Astrocyte (in vitro differentiated cells and primary cell): ENCODE measurements around the gene OTOF. TPM values are rescaled to one million over a fixed set of nuclear protein-coding genes. Genes with fewer than 3 reads are reported as not detected.

Source experiments
- DNase-seq: peaks from one replicate; pipeline ENCODE4 v3.0.0-alpha.2; 2010; ENCODE audit warnings: low read depth
- FAIRE-seq: peaks from 2 replicates; lab custom pipeline; 2011; peaks lifted over from hg19 to GRCh38; lab: Jason Lieb, UNC
- H2AFZ ChIP-seq: 2 replicates; pipeline ENCODE4 v1.6.0; 2012; ENCODE audit warnings: low read depth, low read length, inconsistent platforms
- H3K27ac ChIP-seq: 2 replicates; pipeline ENCODE4 v1.5.1; 2011; ENCODE audit warnings: low read depth, low read length, inconsistent platforms
- H3K27me3 ChIP-seq: 2 replicates; pipeline ENCODE4 v1.6.0; 2011; ENCODE audit warnings: low read length, inconsistent platforms; ENCODE audit not compliant: insufficient read depth
- H3K36me3 ChIP-seq: 2 replicates; pipeline ENCODE4 v1.5.1; 2011; ENCODE audit warnings: low read length, inconsistent platforms; ENCODE audit not compliant: insufficient read depth
- H3K4me1 ChIP-seq: 2 replicates; pipeline ENCODE4 v1.5.1; 2011; ENCODE audit warnings: low read length, inconsistent platforms; ENCODE audit not compliant: insufficient read depth
- H3K4me2 ChIP-seq: 2 replicates; pipeline ENCODE4 v1.6.0; 2012; ENCODE audit warnings: low read length, inconsistent platforms
- H3K4me3 ChIP-seq: 2 replicates; pipeline ENCODE4 v1.5.1; 2011; ENCODE audit warnings: low read depth, mild to moderate bottlenecking, low read length, inconsistent platforms; ENCODE audit not compliant: insufficient read depth
- H3K79me2 ChIP-seq: 2 replicates; pipeline ENCODE4 v1.6.0; 2012; ENCODE audit warnings: mild to moderate bottlenecking, low read length, inconsistent platforms; ENCODE audit not compliant: insufficient read depth
- H3K9ac ChIP-seq: 2 replicates; pipeline ENCODE4 v1.6.0; 2012; ENCODE audit warnings: mild to moderate bottlenecking, low read length, inconsistent platforms
- H3K9me3 ChIP-seq: 2 replicates; pipeline ENCODE4 v1.5.1; 2012; ENCODE audit warnings: low read depth, mild to moderate bottlenecking, low read length, inconsistent platforms; ENCODE audit not compliant: insufficient read depth
- H4K20me1 ChIP-seq: 2 replicates; pipeline ENCODE4 v1.6.0; 2012; ENCODE audit warnings: low read length, inconsistent platforms; ENCODE audit not compliant: insufficient read depth
- H3K27ac Mint-ChIP-seq: one replicate; pipeline ENCODE4 v1.8.0; 2021; ENCODE audit warnings: mild to moderate bottlenecking, mixed read lengths; ENCODE audit not compliant: unreplicated experiment
- H3K27me3 Mint-ChIP-seq: one replicate; pipeline ENCODE4 v1.8.0; 2021; ENCODE audit warnings: low read depth, mixed read lengths; ENCODE audit not compliant: unreplicated experiment
- H3K36me3 Mint-ChIP-seq: one replicate; pipeline ENCODE4 v1.8.0; 2021; ENCODE audit warnings: low read depth, mixed read lengths; ENCODE audit not compliant: unreplicated experiment
- H3K4me1 Mint-ChIP-seq: one replicate; pipeline ENCODE4 v1.8.0; 2021; ENCODE audit warnings: low read depth, mixed read lengths; ENCODE audit not compliant: unreplicated experiment
- H3K4me3 Mint-ChIP-seq: one replicate; pipeline ENCODE4 v1.8.0; 2021; ENCODE audit warnings: mild to moderate bottlenecking, moderate library complexity, mixed read lengths; ENCODE audit not compliant: unreplicated experiment
- H3K9me3 Mint-ChIP-seq: one replicate; pipeline ENCODE4 v1.8.0; 2021; ENCODE audit warnings: mild to moderate bottlenecking, mixed read lengths; ENCODE audit not compliant: unreplicated experiment
- EZH2 ChIP-seq: IDR thresholded peaks from 2 replicates; pipeline ENCODE4 v1.6.1; 2012; ENCODE audit warnings: mild to moderate bottlenecking, low read length, inconsistent platforms; ENCODE audit not compliant: insufficient read depth
- total RNA-seq: library from RNA; stranded (reverse); gene quantifications from 2 replicates; pipeline ENCODE4 v1.2.1, GENCODE V29; 2021
- TF ChIP-seq, protein P1 (sequence below): IDR thresholded peaks from 2 replicates; pipeline ENCODE4 v1.5.1; 2011; ENCODE audit warnings: low read depth, mild to moderate bottlenecking, inconsistent platforms, low read length, moderate library complexity; ENCODE audit not compliant: insufficient read depth

OTOF gene
- total RNA-seq, 1 donor from 2014 or later, result not detected

DNA sequence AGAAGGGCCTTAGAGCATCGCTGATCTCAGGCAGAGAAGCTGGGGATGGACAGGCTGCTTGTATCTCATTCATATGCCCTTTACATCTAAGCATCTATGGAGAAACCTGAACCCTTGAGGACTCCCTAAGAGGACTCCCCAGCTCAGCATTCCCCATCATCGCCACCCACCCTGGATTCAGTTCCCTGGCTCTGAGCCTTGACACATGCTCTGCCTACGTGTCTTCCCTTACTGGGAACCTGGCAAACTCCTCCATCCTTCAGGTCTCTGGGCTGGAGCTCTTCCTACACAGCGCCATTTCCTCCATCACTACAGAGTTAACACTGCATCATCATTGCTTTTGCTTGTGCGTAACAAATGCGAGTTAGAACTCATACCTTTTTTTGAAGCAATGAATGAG lies 31.2 kb upstream of the OTOF start:
- FAIRE-seq, result no peak
- DNase-seq, result no peak
- peaks cover 27% of the 10 kb centered on the region for H3K27me3 ChIP-seq
- H4K20me1 ChIP-seq, result no peaks in the 10 kb centered on the region
- H3K9me3 ChIP-seq, result no peaks in the 10 kb centered on the region
- H3K27ac ChIP-seq, result no peak overlapping the region
- H3K4me1 ChIP-seq, result no peaks in the 10 kb centered on the region
- Mint-ChIP-seq H3K9me3 (no peaks in the 10 kb centered on the region), H3K27ac (no peak overlapping the region), H3K4me1 (no peaks in the 10 kb centered on the region), H3K27me3 (peaks cover 56% of the 10 kb centered on the region), H3K4me3 (no peak overlapping the region), H3K36me3 (no peaks in the 10 kb centered on the region)
- no peaks in the 10 kb centered on the region for H3K79me2 ChIP-seq
- H3K4me2 ChIP-seq, result no peak overlapping the region
- H2AFZ ChIP-seq, result no peak overlapping the region
- TF ChIP-seq, protein P1, sequence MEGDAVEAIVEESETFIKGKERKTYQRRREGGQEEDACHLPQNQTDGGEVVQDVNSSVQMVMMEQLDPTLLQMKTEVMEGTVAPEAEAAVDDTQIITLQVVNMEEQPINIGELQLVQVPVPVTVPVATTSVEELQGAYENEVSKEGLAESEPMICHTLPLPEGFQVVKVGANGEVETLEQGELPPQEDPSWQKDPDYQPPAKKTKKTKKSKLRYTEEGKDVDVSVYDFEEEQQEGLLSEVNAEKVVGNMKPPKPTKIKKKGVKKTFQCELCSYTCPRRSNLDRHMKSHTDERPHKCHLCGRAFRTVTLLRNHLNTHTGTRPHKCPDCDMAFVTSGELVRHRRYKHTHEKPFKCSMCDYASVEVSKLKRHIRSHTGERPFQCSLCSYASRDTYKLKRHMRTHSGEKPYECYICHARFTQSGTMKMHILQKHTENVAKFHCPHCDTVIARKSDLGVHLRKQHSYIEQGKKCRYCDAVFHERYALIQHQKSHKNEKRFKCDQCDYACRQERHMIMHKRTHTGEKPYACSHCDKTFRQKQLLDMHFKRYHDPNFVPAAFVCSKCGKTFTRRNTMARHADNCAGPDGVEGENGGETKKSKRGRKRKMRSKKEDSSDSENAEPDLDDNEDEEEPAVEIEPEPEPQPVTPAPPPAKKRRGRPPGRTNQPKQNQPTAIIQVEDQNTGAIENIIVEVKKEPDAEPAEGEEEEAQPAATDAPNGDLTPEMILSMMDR, result no peak
- no peak for TF ChIP-seq EZH2
- H3K9ac ChIP-seq, result no peak overlapping the region
- no peaks in the 10 kb centered on the region for H3K36me3 ChIP-seq
- H3K4me3 ChIP-seq, result no peak overlapping the region

DNA sequence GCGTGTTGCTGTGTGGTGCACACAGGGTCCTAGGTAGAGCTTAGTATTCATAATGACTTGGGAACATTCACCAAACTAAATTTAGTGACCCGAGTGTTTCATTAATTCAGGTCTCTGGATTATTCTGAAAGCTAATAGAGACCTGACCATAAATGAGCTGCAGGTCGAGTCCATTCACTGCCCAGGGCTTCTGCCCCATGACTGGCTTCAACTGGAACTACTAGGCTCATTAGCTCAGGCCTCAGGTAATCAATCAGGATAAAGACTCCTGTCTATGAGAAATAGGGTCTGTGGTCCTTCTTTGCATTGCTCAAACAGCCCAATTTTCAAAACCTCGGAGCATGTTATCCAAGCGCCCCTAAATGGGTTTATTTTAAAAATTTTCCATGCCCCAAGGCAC lies 30.0 kb upstream of the OTOF start:
- no peaks in the 10 kb centered on the region for H3K36me3 Mint-ChIP-seq
- DNase-seq (no peak), FAIRE-seq (no peak)
- H3K27me3 Mint-ChIP-seq, result peaks cover 53% of the 10 kb centered on the region
- H3K36me3 ChIP-seq, result no peaks in the 10 kb centered on the region
- H3K9ac ChIP-seq, result no peak overlapping the region
- H3K4me1 ChIP-seq, result peaks cover 7% of the 10 kb centered on the region
- H3K79me2 ChIP-seq, result no peaks in the 10 kb centered on the region
- H3K27ac ChIP-seq, result no peak overlapping the region
- H3K9me3 ChIP-seq, result no peaks in the 10 kb centered on the region
- H3K27me3 ChIP-seq, result peaks cover 31% of the 10 kb centered on the region
- no peak overlapping the region for H3K4me2 ChIP-seq
- no peaks in the 10 kb centered on the region for H3K9me3 Mint-ChIP-seq
- no peaks in the 10 kb centered on the region for H4K20me1 ChIP-seq
- H3K4me3 Mint-ChIP-seq, result no peak overlapping the region
- no peak overlapping the region for H2AFZ ChIP-seq
- H3K4me3 ChIP-seq, result no peak overlapping the region
- no peaks in the 10 kb centered on the region for H3K4me1 Mint-ChIP-seq
- no peak overlapping the region for H3K27ac Mint-ChIP-seq
- TF ChIP-seq EZH2, result no peak
- TF ChIP-seq, protein P1, result no peak

DNA sequence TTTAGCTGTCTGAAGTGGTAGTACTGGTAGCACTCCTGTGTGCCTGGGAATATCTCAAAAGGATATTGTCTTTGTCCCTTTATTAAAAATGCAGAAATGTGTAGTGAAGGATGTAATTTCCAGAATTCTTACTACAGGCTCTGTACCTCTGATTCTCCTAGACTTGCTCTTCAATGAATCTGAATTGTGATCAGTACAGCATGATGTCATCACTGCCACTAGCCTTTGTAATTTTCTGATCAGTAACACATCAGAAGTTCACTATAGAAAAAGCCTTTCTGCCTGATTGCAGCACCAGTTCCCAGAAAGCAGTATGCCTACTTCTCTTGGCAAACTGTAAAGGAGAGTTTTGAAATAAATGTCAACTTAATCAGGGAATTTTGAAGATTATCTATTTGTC lies 29.2 kb upstream of the OTOF start:
- Mint-ChIP-seq H3K36me3 (no peaks in the 10 kb centered on the region), H3K4me1 (no peaks in the 10 kb centered on the region), H3K4me3 (no peak overlapping the region), H3K27me3 (peaks cover 45% of the 10 kb centered on the region), H3K27ac (no peak overlapping the region), H3K9me3 (no peaks in the 10 kb centered on the region)
- no peak for TF ChIP-seq EZH2
- no peaks in the 10 kb centered on the region for H3K9me3 ChIP-seq
- no peaks in the 10 kb centered on the region for H4K20me1 ChIP-seq
- H3K36me3 ChIP-seq, result no peaks in the 10 kb centered on the region
- no peak overlapping the region for H2AFZ ChIP-seq
- no peak overlapping the region for H3K4me2 ChIP-seq
- DNase-seq (no peak), FAIRE-seq (no peak)
- H3K9ac ChIP-seq, result no peak overlapping the region
- peaks cover 35% of the 10 kb centered on the region for H3K27me3 ChIP-seq
- H3K79me2 ChIP-seq, result no peaks in the 10 kb centered on the region
- no peak overlapping the region for H3K27ac ChIP-seq
- H3K4me3 ChIP-seq, result no peak overlapping the region
- H3K4me1 ChIP-seq, result peaks cover 7% of the 10 kb centered on the region
